Motor neuron (in vitro differentiated cells): ENCODE results near the gene HAVCR2. TPM values are rescaled to one million over a fixed set of nuclear protein-coding genes. Genes with fewer than 3 reads are reported as not detected.

ENCODE experiments used
- ATAC-seq, 8 experiments: fragments of 200-7000 bp; cut with Tn5 transposase; replicated peaks in 6 of 8; 2 replicates each; pipeline ENCODE4 v1.8.0; 2021; ENCODE audit warnings: mild to moderate bottlenecking in 8 of 8, moderate library complexity in 8 of 8
- H3K27ac ChIP-seq, 2 donors: fragments of 250-450 bp; sonication (Bioruptor Pico); 2 replicates each; pipeline ENCODE4 v1.9.0; 2021; ENCODE audit warnings: antibody characterized with exemption in 2 of 2, mild to moderate bottlenecking in 2 of 2, moderate library complexity in 1 of 2
- H3K4me1 ChIP-seq, 2 donors: fragments of 250-450 bp; sonication (Bioruptor Pico); replicated peaks in 1 of 2; 2 replicates each; pipeline ENCODE4 v1.6.1; 2021; ENCODE audit warnings: antibody characterized with exemption in 2 of 2, mild to moderate bottlenecking in 2 of 2, moderate library complexity in 1 of 2
- H3K4me3 ChIP-seq, 5 donors: fragments of 250-450 bp; sonication (Bioruptor Pico); 2 replicates each; pipeline ENCODE4 v1.9.0; 2021; ENCODE audit warnings: antibody characterized with exemption in 5 of 5, mild to moderate bottlenecking in 5 of 5, moderate library complexity in 4 of 5
- WGBS, 10 experiments: fragments of 450-650 bp; shearing (Covaris generic); methylation state at CpG; one replicate each; pipeline ENCODE4 v1.0.0; 2022; 5-methylcytosine and 5-hydroxymethylcytosine counted together
- in situ Hi-C, 9 experiments: fragments of 400-800 bp; cut with MboI; loops; one replicate each; pipeline ENCODE4 v1.15.0; 2021; ENCODE audit warnings: low sequenced_read_pairs in 9 of 9, low pct_unique_long_range_greater_than_20kb in 2 of 9; ENCODE audit not compliant: unreplicated experiment in 9 of 9
- total RNA-seq, 8 experiments: library from RNA; unstranded; fragments of 300-600 nt; gene quantifications; 2 replicates each; pipeline versions ENCODE4 v1.2.3 to v1.2.4, GENCODE V29; 2022

Gene HAVCR2
- total RNA-seq, 8 experiments from 2014 or later: 0.10 to 1.3 (median 0.25) TPM; not detected in 1

- 71 to 75% methylated on average over 1 of the region's 1 CpG; no CpG with 5 or more reads in 8 of the 10 experiments for WGBS, 10 experiments
- in situ Hi-C loops: loop anchor here in 1 of 9 experiments (25.0 kb wide), 1 partner anchor 283 kb away; no protein-coding TSS in a partner anchor
- no peak overlapping the region for H3K4me3 ChIP-seq
- H3K4me1 ChIP-seq: no peaks in the 10 kb centered on the region
- H3K27ac ChIP-seq: no peak overlapping the region
- ATAC-seq: no peak
Measured at GRCh38 chr5:157120102-157120501, 11.3 kb upstream of the HAVCR2 start.

DNA sequence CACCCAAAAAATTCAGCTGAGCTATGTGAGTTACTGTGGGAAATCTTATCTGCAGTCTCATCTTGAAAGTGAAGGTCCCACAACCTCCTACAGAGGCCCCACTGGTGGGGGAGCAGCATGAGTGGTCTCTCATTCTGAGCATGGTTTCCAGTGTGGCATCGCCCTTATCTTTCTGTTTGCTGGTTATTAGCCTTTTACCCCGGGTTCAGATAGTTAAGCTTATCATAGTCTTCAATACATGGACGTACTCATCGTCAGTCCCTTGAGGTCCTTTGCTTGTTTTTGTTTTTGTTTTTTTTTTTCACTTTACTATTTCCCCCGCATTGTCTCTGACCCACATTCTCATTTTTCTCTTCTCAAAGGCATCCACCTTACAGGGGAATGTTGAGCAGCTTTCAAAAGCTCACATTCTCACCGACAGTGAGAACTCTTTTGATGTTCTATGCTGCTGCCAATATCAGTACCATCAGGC, 7.7 kb upstream of the HAVCR2 start:
- WGBS, 10 experiments: 41 to 87% (median 66%) methylated on average over 2 to 6 of the region's 6 CpGs
- ATAC-seq: no peak
- Histone ChIP-seq H3K4me1 (no peaks in the 10 kb centered on the region), H3K27ac (no peak overlapping the region), H3K4me3 (no peak overlapping the region)
- in situ Hi-C loops: loop anchor here in 1 of 9 experiments (25.0 kb wide), 1 partner anchor 279 kb away; no protein-coding TSS in a partner anchor

- Histone ChIP-seq H3K27ac (no peak overlapping the region), H3K4me1 (no peaks in the 10 kb centered on the region), H3K4me3 (no peak overlapping the region)
- ATAC-seq: no peak
- in situ Hi-C loops: loop anchor here in 1 of 9 experiments (25.0 kb wide), 1 partner anchor 278 kb away; no protein-coding TSS in a partner anchor
- 0 to 60% (median 10%) methylated on average over 1 of the region's 1 CpG; no CpG with 5 or more reads in 4 of the 10 experiments for WGBS, 10 experiments
Measured at GRCh38 chr5:157115502-157115901, 6.7 kb upstream of the HAVCR2 start.

GRCh38 chr5:157115012-157115411, 6.2 kb upstream of the HAVCR2 start:
- ATAC-seq: no peak
- in situ Hi-C loops: loop anchor here in 1 of 9 experiments (25.0 kb wide), 1 partner anchor 278 kb away; no protein-coding TSS in a partner anchor

DNA sequence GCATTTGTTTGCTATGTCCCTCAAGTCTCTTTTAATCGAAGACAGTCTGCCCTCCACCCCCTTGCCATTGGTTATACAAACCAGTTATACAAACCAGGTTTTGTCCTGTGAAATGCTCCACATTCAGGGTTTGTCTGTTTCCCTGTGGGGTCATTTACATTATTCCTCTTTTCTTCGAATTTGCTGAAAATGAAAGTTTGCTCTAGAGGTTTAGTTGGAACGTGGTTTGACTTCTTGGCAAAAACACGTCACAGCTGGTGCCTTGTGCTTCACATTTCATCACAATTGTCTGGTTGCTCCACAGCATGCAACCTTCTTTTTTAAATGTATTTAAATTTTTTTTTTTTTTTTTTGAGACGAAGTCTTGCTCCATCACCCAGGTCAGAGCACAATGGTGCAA, 4.2 kb upstream of the HAVCR2 start:
- 12 to 91% (median 67%) methylated on average over 1 to 5 of the region's 5 CpGs; no CpG with 5 or more reads in 1 of the 10 experiments for WGBS, 10 experiments
- Histone ChIP-seq H3K4me1 (no peaks in the 10 kb centered on the region), H3K4me3 (no peak overlapping the region), H3K27ac (no peak overlapping the region)
- in situ Hi-C loops: loop anchor here in 1 of 9 experiments (25.0 kb wide), 1 partner anchor 276 kb away; no protein-coding TSS in a partner anchor
- ATAC-seq: no peak

More at GRCh38 chr5:157115012-157115411, 6.2 kb upstream of the HAVCR2 start:
- H3K4me3 ChIP-seq: no peak overlapping the region
- no peaks in the 10 kb centered on the region for H3K4me1 ChIP-seq
- no peak overlapping the region for H3K27ac ChIP-seq

- Histone ChIP-seq H3K4me3 (no peak overlapping the region), H3K4me1 (no peaks in the 10 kb centered on the region), H3K27ac (no peak overlapping the region)
- no peak for ATAC-seq
- WGBS, 10 experiments: 20 to 100% (median 89%) methylated on average over 1 of the region's 1 CpG; no CpG with 5 or more reads in 4 of the 10 experiments
- in situ Hi-C loops: loop anchor here in 1 of 9 experiments (25.0 kb wide), 1 partner anchor 272 kb away; no protein-coding TSS in a partner anchor
Measured at GRCh38 chr5:157109744-157110143, 900 bp upstream of the HAVCR2 start.

GRCh38 chr5:157107508-157107907, 1.3 kb downstream of the HAVCR2 start:
- Histone ChIP-seq H3K4me1 (no peaks in the 10 kb centered on the region), H3K27ac (no peak overlapping the region), H3K4me3 (no peak overlapping the region)
- ATAC-seq: no peak
- WGBS, 10 experiments: 45 to 100% (median 81%) methylated on average over 1 to 3 of the region's 3 CpGs; no CpG with 5 or more reads in 2 of the 10 experiments
- in situ Hi-C loops: loop anchor here in 1 of 9 experiments (25.0 kb wide), 1 partner anchor 270 kb away; no protein-coding TSS in a partner anchor

GRCh38 chr5:157106630-157107461, 2.0 kb downstream of the HAVCR2 start:
- Histone ChIP-seq H3K4me3 (no peak overlapping the region), H3K4me1 (no peaks in the 10 kb centered on the region), H3K27ac (no peak overlapping the region)
- 40 to 100% (median 81%) methylated on average over 1 to 8 of the region's 14 CpGs; no CpG with 5 or more reads in 1 of the 10 experiments for WGBS, 10 experiments
- ATAC-seq: peak in 2 of 8 experiments; percentile 82 to 92
- in situ Hi-C loops: loop anchor here in 1 of 9 experiments (25.0 kb wide), 1 partner anchor 270 kb away; no protein-coding TSS in a partner anchor

DNA sequence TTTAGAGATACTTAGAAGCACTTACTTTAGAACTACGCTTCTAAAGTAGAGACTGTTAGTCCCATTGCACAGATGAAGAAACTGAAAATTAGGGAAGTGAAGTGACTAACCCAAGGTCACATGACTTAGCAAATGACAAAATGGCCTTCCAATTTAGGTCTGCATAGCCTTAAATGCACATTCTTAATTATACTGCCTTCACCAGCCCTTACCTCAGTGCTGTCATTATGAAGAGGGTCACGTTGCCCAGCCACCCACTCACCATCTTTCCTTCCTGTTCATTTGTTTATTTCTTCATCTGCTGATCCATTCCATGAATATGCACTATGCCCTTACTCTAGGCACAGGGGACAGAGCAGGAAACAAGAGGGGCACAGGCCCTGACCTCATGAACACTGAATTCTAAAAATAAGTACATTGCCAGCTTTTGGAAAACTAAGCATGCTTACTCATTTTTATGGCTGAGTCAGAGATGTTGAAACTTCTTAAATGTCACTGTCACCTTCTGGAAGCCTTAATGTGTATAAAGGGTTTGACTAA, 8.6 kb downstream of the HAVCR2 start:
- in situ Hi-C loops: loop anchor here in 1 of 9 experiments (25.0 kb wide), 1 partner anchor 263 kb away; no protein-coding TSS in a partner anchor
- WGBS, 10 experiments: 0 to 100% (median 50%) methylated on average over 1 to 2 of the region's 2 CpGs; no CpG with 5 or more reads in 1 of the 10 experiments

DNA sequence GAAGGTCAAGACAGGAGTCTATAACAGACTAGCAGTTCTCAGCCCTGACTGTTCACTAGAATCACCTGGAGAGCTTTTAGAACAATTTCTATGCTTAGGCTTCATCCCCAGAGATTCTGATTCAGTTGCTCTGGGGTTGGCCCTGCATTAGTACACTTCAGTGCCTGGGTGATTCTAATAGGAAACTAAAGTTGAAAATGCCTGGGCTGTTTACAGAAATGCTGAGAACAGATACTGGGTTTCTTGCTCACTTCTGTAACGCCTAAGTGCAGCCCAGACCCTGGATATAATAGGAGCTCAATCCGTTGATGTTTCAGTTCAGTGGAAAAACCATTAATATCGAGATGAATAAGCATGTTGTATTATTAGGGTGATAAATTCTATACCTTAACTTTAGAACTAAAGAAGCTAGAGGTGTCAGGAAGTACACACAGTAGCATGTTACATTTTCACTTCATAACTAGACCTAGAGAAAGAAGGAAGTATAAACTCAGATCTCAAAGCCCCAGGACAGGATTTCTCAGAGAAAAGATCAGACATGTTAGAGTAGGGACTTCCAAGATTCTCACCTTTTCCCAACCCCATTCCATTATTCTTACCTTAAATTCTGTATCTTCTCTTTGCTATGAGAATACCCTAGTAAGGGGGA, 20.4 kb downstream of the HAVCR2 start:
- no peak for ATAC-seq
- WGBS, 10 experiments: 0 to 86% (median 49%) methylated on average over 1 to 3 of the region's 3 CpGs; no CpG with 5 or more reads in 2 of the 10 experiments

More for the DNA sequence above, 8.6 kb downstream of the HAVCR2 start:
- no peaks in the 10 kb centered on the region for H3K4me1 ChIP-seq
- peak in 3 of 8 experiments; percentile 12 to 65 (median 22) for ATAC-seq
- no peak overlapping the region for H3K27ac ChIP-seq
- H3K4me3 ChIP-seq: no peak overlapping the region

DNA sequence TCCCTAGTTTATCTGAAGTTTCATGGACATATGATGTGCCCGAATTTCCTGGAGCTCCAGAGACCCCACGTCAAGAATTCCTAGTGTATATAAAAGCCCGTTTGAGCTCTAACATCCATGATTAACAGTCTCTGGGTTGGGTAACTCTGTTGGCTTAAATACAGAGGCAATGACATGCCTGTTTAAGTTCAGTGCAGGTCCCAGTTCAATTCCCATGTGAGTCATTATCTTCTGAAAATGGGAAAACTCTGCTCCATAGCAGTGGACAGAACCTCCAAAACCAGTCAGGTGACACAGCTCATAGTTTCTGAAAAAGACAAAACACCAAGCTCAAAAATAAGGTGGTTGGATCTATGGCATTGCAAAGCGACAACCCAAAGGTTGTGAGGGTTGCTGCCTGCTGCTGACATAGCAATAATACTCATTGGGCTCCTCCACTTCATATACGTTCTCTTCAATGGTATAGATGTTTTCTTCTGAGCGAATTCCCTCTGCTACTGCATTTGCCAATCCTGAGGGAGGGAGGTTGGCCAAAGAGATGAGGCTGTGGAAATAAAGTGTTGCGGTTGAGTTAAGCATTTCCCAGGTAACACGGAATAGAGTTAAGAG, 22.0 kb downstream of the HAVCR2 start:
- Histone ChIP-seq H3K4me1 (no peaks in the 10 kb centered on the region), H3K4me3 (no peak overlapping the region), H3K27ac (no peak overlapping the region)
- in situ Hi-C loops: no loop called here
- WGBS, 10 experiments: 20 to 100% (median 79%) methylated on average over 3 to 7 of the region's 8 CpGs
- no peak for ATAC-seq

More for the DNA sequence above, 20.4 kb downstream of the HAVCR2 start:
- no peak overlapping the region for H3K27ac ChIP-seq
- in situ Hi-C loops: no loop called here
- H3K4me3 ChIP-seq: no peak overlapping the region
- no peaks in the 10 kb centered on the region for H3K4me1 ChIP-seq

DNA sequence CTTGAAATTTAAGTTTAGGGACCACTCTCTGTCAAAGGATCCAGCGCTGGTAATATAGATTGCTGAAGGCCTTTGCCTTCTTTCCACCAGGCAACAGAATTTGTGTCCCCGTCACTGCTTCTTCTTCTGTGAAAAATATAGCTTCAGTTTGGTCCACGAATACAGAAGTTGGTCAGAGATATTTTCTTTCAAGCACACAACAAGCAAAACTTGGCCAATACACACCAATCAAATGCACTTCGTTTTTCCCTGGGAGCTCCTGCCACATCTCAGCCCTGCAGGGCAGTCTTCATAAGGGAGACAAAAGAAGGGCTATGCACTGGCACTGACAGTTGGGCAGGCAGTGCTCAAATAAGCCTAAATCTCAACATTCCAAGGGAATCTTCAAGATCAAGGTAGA, 22.9 kb downstream of the HAVCR2 start:
- 23 to 87% (median 53%) methylated on average over 2 to 4 of the region's 4 CpGs; no CpG with 5 or more reads in 4 of the 10 experiments for WGBS, 10 experiments
- H3K4me3 ChIP-seq: no peak overlapping the region
- H3K4me1 ChIP-seq: no peaks in the 10 kb centered on the region
- ATAC-seq: no peak
- H3K27ac ChIP-seq: no peak overlapping the region
- in situ Hi-C loops: no loop called here
